IMR-90 (cell line): ENCODE measurements around the gene MRPL12. TPM values are rescaled to one million over a fixed set of nuclear protein-coding genes. Genes with fewer than 3 reads are reported as not detected.

Experiments used
- ATAC-seq: fragments of 200-7000 bp; cut with Tn5 transposase; 2 replicates; pipeline ENCODE4 v1.9.1; 2020; ENCODE audit warnings: low read depth, mild to moderate bottlenecking, moderate library complexity
- BruUV-seq: library from RNA; stranded (reverse); fragments of 400-500 nt; replicated peaks from 2 replicates; lab custom pipeline; 2021; lab: Mats Ljungman, UMichigan
- CTCF ChIA-PET: fragments of 300-600 bp; formaldehyde crosslinking; extraction: SDS; loops from one replicate; lab custom pipeline; 2021; ENCODE audit warnings: antibody characterized with exemption; lab: Yijun Ruan, JAX
- POLR2A ChIA-PET: fragments of 300-600 bp; sonication (Branson Sonifier 250); formaldehyde crosslinking; loops from one replicate; lab custom pipeline; 2022; ENCODE audit warnings: antibody characterized with exemption; ENCODE audit not compliant: unreplicated experiment; lab: Charles Lee
- DNase-seq: peaks from one replicate; pipeline ENCODE4 v3.0.0; 2013
- H2AFZ ChIP-seq: replicated peaks from 2 replicates; pipeline ENCODE3; 2013; ENCODE audit warnings: low read length, mild to moderate bottlenecking; ENCODE audit not compliant: poor library complexity
- H2AK5ac ChIP-seq: 2 replicates; pipeline ENCODE4 v1.6.1; 2013; ENCODE audit warnings: low read depth, low read length, inconsistent platforms
- H2AK9ac ChIP-seq: replicated peaks from 2 replicates; pipeline ENCODE3; 2013; ENCODE audit warnings: mild to moderate bottlenecking, low read depth, low read length, moderate library complexity; ENCODE audit not compliant: poor library complexity
- H2BK120ac ChIP-seq: 2 replicates; pipeline ENCODE4 v1.6.1; 2013; ENCODE audit warnings: low read depth, low read length, inconsistent platforms
- H2BK15ac ChIP-seq: 3 replicates; pipeline ENCODE4 v1.6.1; 2013; ENCODE audit warnings: low read depth, low read length, inconsistent platforms
- H2BK20ac ChIP-seq: 2 replicates; pipeline ENCODE4 v1.6.1; 2013; ENCODE audit warnings: low read depth, mild to moderate bottlenecking, inconsistent platforms, low read length, moderate library complexity
- H2BK5ac ChIP-seq: 2 replicates; pipeline ENCODE4 v1.6.1; 2013; ENCODE audit warnings: mild to moderate bottlenecking, low read depth, low read length, inconsistent platforms; ENCODE audit not compliant: poor library complexity, severe bottlenecking
- H3K14ac ChIP-seq: replicated peaks from 2 replicates; pipeline ENCODE4 v1.6.1; 2013; ENCODE audit warnings: low read depth, low read length, inconsistent platforms
- H3K18ac ChIP-seq: 2 replicates; pipeline ENCODE4 v1.6.1; 2013; ENCODE audit warnings: low read depth, low read length, control low read depth
- H3K23ac ChIP-seq: 2 replicates; pipeline ENCODE4 v1.6.1; 2013; ENCODE audit warnings: low read depth, low read length, inconsistent platforms
- H3K27ac ChIP-seq: 2 replicates; pipeline ENCODE4 v1.5.1; 2013; ENCODE audit warnings: mild to moderate bottlenecking, control low read depth, low read length; ENCODE audit not compliant: insufficient read depth
- H3K27me3 ChIP-seq: 2 replicates; pipeline ENCODE4 v1.6.1; 2013; ENCODE audit warnings: low read length; ENCODE audit not compliant: control insufficient read depth, insufficient read depth
- H3K36me3 ChIP-seq: 2 replicates; pipeline ENCODE4 v1.6.1; 2013; ENCODE audit warnings: low read length, mixed read lengths; ENCODE audit not compliant: control insufficient read depth, insufficient read depth
- H3K4ac ChIP-seq: 2 replicates; pipeline ENCODE4 v1.6.1; 2013; ENCODE audit warnings: low read depth, low read length, inconsistent platforms
- H3K4me1 ChIP-seq: 2 replicates; pipeline ENCODE4 v1.6.1; 2013; ENCODE audit warnings: low read length, mixed read lengths; ENCODE audit not compliant: control insufficient read depth, insufficient read depth
- H3K4me2 ChIP-seq: 2 replicates; pipeline ENCODE4 v1.6.1; 2013; ENCODE audit warnings: low read depth, mild to moderate bottlenecking, control low read depth, low read length, moderate library complexity
- H3K4me3 ChIP-seq: 2 replicates; pipeline ENCODE4 v1.5.1; 2013; ENCODE audit warnings: low read depth, mild to moderate bottlenecking, control low read depth, low read length, moderate library complexity; ENCODE audit not compliant: insufficient read depth
- H3K56ac ChIP-seq: 2 replicates; pipeline ENCODE4 v1.6.1; 2013; ENCODE audit warnings: low read length, inconsistent platforms; ENCODE audit not compliant: insufficient read depth; ENCODE audit errors: extremely low read depth
- H3K79me1 ChIP-seq, 2 experiments: 2 replicates each; pipeline ENCODE4 v1.6.1; 2013; ENCODE audit warnings: low read length in 2 of 2, inconsistent platforms in 1 of 2, low read depth in 1 of 2
- H3K9ac ChIP-seq: 2 replicates; pipeline ENCODE4 v1.6.1; 2013; ENCODE audit warnings: low read depth, low read length, control low read depth
- H3K9me1 ChIP-seq: 2 replicates; pipeline ENCODE4 v1.6.1; 2013; ENCODE audit warnings: low read length, inconsistent platforms; ENCODE audit not compliant: insufficient read depth
- H3K9me3 ChIP-seq: 2 replicates; pipeline ENCODE4 v1.6.1; 2013; ENCODE audit warnings: low read length; ENCODE audit not compliant: control insufficient read depth, insufficient read depth
- H4K20me1 ChIP-seq: 2 replicates; pipeline ENCODE4 v1.6.1; 2013; ENCODE audit warnings: low read length, inconsistent platforms; ENCODE audit not compliant: insufficient read depth
- H4K5ac ChIP-seq: 2 replicates; pipeline ENCODE4 v1.6.1; 2013; ENCODE audit warnings: mild to moderate bottlenecking, low read depth, low read length, control low read depth
- H4K8ac ChIP-seq, 2 experiments: 2 replicates each; pipeline ENCODE4 v1.6.1; 2013; ENCODE audit warnings: low read depth in 2 of 2, low read length in 2 of 2, control low read depth in 1 of 2, inconsistent platforms in 1 of 2
- H4K91ac ChIP-seq: 2 replicates; pipeline ENCODE4 v1.6.1; 2013; ENCODE audit warnings: low read depth, low read length, inconsistent platforms; ENCODE audit not compliant: insufficient read depth
- BHLHE40 ChIP-seq: fragments of 150-350 bp; IDR thresholded peaks from 2 replicates; pipeline ENCODE4 v1.6.1; 2016; ENCODE audit warnings: mild to moderate bottlenecking, low read depth, low read length
- CHD1 ChIP-seq: IDR thresholded peaks from 2 replicates; pipeline ENCODE4 v1.6.1; 2012; ENCODE audit warnings: low read depth, low read length, improper control_type of control experiment
- CTCF ChIP-seq: conservative IDR thresholded peaks from 2 replicates; pipeline ENCODE4 v1.5.1; 2012; ENCODE audit warnings: mild to moderate bottlenecking, low read depth, low read length, improper control_type of control experiment
- MAZ ChIP-seq: IDR thresholded peaks from 2 replicates; pipeline ENCODE4 v1.6.1; 2012; ENCODE audit warnings: low read depth, mild to moderate bottlenecking, low read length, improper control_type of control experiment, moderate library complexity, borderline replicate concordance
- NFE2L2 ChIP-seq: fragments of 150-350 bp; IDR thresholded peaks from 2 replicates; pipeline ENCODE4 v1.6.1; 2016; ENCODE audit warnings: low read depth, mild to moderate bottlenecking, low read length
- POLR2A ChIP-seq: IDR thresholded peaks from 2 replicates; pipeline ENCODE4 v1.6.1; 2012; ENCODE audit warnings: mild to moderate bottlenecking, low read depth, low read length
- RAD21 ChIP-seq: IDR thresholded peaks from 2 replicates; pipeline ENCODE4 v1.6.1; 2012; ENCODE audit warnings: low read length, improper control_type of control experiment
- RCOR1 ChIP-seq: IDR thresholded peaks from 2 replicates; pipeline ENCODE4 v1.6.1; 2012; ENCODE audit warnings: mild to moderate bottlenecking, low read length, improper control_type of control experiment; ENCODE audit not compliant: insufficient replicate concordance
- SMC3 ChIP-seq: fragments of 150-350 bp; IDR thresholded peaks from 2 replicates; pipeline ENCODE4 v1.6.1; 2016; ENCODE audit warnings: low read depth, mild to moderate bottlenecking, antibody characterized with exemption, low read length, moderate library complexity
- WGBS, 2 experiments: methylation state at CpG; one replicate each; pipeline versions ENCODE4 v1.1.5 to v1.1.7; 2013; ENCODE audit warnings: missing lambda C conversion rate in 2 of 2; ENCODE audit not compliant: insufficient read length in 1 of 2; ENCODE audit errors: extremely low coverage in 2 of 2; 5-methylcytosine and 5-hydroxymethylcytosine counted together
- dilution Hi-C: fragments of 300-500 bp; cut with HindIII; formaldehyde crosslinking; loops from one replicate; pipeline ENCODE4 v1.14.3; 2018; ENCODE audit warnings: low sequenced_read_pairs; ENCODE audit not compliant: unreplicated experiment
- in situ Hi-C: fragments of 300-500 bp; cut with MboI; formaldehyde crosslinking; loops from 3 replicates; pipeline ENCODE4 v1.14.3; 2019; ENCODE audit warnings: low sequenced_read_pairs, inconsistent platforms, mixed read lengths
- intact Hi-C: fragments of 100-400 bp; cut with micrococcal nuclease; formaldehyde crosslinking; loops from 2 replicates; pipeline ENCODE4 v1.10.0; 2022
- polyA plus RNA-seq, 3 experiments: library from polyadenylated mRNA; depleted of rRNA; stranded (reverse); fragments of >200 nt; gene quantifications; 2 replicates each; pipeline ENCODE4 v1.2.3, GENCODE V29; 2012; ENCODE audit warnings: low replicate concordance in 1 of 3
- total RNA-seq: library from RNA; depleted of rRNA; stranded (reverse); fragments of >200 nt; gene quantifications from 2 replicates; pipeline ENCODE4 v1.2.3, GENCODE V29; 2012
- TF ChIP-seq, protein P1 (sequence below): fragments of 150-350 bp; IDR thresholded peaks from 2 replicates; pipeline ENCODE4 v1.6.1; 2017; ENCODE audit warnings: mild to moderate bottlenecking, antibody characterized with exemption, low read length, low read depth

MRPL12 gene
- total and polyA plus RNA-seq, 2 of the 4 experiments (the other 2 are of a cell fraction), result 17.2 to 111 TPM

DNA sequence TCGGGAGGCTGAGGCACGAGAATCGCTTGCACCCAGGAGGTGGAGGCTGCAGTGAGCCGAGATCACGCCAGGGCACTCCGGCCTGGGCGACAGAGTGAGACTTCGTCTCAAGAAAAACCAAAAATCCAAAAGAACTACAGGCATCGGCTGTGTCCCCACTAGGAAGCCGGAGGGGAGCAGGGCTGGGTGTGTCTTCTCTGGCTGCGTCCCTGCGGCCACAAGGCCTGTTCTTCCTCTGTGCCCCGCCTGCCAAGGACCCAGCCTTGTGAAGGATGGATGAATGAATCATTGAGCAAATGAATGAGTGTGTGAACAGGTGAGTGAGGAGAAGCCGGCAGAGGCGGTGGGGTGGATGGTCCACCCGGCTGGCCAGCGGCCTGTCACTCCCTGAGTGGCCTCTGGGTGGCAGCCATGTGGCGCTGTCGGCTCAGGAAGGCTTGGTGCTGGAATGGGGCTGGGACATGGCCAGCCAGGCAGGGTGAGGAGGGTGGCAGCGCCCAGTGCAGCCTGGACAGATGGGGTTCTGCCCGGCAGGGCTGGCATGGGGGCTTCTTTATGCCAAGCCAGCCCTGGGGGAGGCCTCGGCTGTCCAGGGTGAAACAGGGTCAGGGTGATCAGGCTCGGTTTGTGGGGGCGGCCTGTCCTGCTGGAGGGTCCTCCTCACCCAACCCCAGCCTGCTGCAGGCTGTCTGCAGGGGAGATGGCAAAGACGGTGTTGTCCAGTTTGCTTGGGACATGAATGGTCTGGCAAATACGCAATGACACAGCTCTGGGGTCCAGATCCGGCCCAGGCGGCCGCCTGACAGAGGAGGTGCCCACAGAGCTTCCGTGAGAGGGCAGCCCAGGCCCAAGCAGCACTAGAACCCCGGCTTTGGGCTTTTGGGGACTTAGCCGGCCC, 30.6 kb downstream of the MRPL12 start:
- H3K9ac ChIP-seq, result no peak overlapping the region
- no peak overlapping the region for H2BK20ac ChIP-seq
- H3K36me3 ChIP-seq, result no peaks in the 10 kb centered on the region
- ATAC-seq (peak; percentile 99), DNase-seq (peak; percentile 55)
- TF ChIP-seq, protein P1, sequence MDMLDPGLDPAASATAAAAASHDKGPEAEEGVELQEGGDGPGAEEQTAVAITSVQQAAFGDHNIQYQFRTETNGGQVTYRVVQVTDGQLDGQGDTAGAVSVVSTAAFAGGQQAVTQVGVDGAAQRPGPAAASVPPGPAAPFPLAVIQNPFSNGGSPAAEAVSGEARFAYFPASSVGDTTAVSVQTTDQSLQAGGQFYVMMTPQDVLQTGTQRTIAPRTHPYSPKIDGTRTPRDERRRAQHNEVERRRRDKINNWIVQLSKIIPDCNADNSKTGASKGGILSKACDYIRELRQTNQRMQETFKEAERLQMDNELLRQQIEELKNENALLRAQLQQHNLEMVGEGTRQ, result no peak
- TF ChIP-seq CHD1 (no peak), POLR2A (no peak), SMC3 (peak; percentile 82), CTCF (peak; percentile 94), MAZ (peak; percentile 61; the same call in 1 of the 2 replicates), NFE2L2 (no peak), BHLHE40 (no peak), RAD21 (peak; percentile 96), RCOR1 (peak; percentile 18)
- no peak overlapping the region for H3K4me2 ChIP-seq
- WGBS, 2 experiments, result 54% methylated on average over 13 of the region's 32 CpGs; no CpG with 5 or more reads in 1 of the 2 experiments
- no peak overlapping the region for H3K4ac ChIP-seq
- in situ Hi-C loops (no loop called here), intact Hi-C loops (loop anchor here (1.0 kb wide), 1 partner anchor 128 kb away; no protein-coding TSS in a partner anchor), dilution Hi-C loops (no loop called here)
- BruUV-seq, result no TSS peak
- no peaks in the 10 kb centered on the region; the same call in 1 of the 2 replicates for H3K27me3 ChIP-seq
- ChIA-PET CTCF (no interaction called here), POLR2A (no interaction called here)
- H2BK120ac ChIP-seq, result no peak overlapping the region
- no peak overlapping the region for H2BK15ac ChIP-seq
- peaks cover 3% of the 10 kb centered on the region; the same call in 1 of the 2 replicates for H3K9me1 ChIP-seq
- H4K8ac ChIP-seq, result no peak overlapping the region
- H3K14ac ChIP-seq, result no peak overlapping the region
- no peak overlapping the region for H3K27ac ChIP-seq
- H4K5ac ChIP-seq, result no peak overlapping the region
- H3K56ac ChIP-seq, result no peak overlapping the region
- H2AK5ac ChIP-seq, result no peak overlapping the region
- no peak overlapping the region for H3K4me3 ChIP-seq
- peaks cover 5% of the 10 kb centered on the region for H3K4me1 ChIP-seq
- no peak overlapping the region for H3K18ac ChIP-seq
- no peaks in the 10 kb centered on the region; the same call in 1 of the 2 replicates for H4K20me1 ChIP-seq
- H4K91ac ChIP-seq, result no peak overlapping the region
- H3K23ac ChIP-seq, result no peak overlapping the region
- H3K9me3 ChIP-seq, result no peaks in the 10 kb centered on the region
- H2AK9ac ChIP-seq, result peak overlapping the region; percentile 90
- no peaks in the 10 kb centered on the region for H3K79me1 ChIP-seq
- no peak overlapping the region for H2BK5ac ChIP-seq
- peak overlapping the region; percentile 70 for H2AFZ ChIP-seq
